Right ventricle myocardium inferior (tissue), 1 donor: ENCODE measurements around the gene ATG4D. TPM values are rescaled to one million over a fixed set of nuclear protein-coding genes. Genes with fewer than 3 reads are reported as not detected.
A peak's percentile ranks its signal among the peaks of the same experiment; 100 is the strongest.
"Not testable (repeated sequence)": the region's sequence is repeated elsewhere in the genome, so short reads cannot be mapped to it uniquely, and the experiment has no call there.

Source experiments
- ATAC-seq: fragments of 200-7000 bp; cut with Tn5 transposase; one replicate; pipeline ENCODE4 v1.9.1; 2020; ENCODE audit warnings: mild to moderate bottlenecking, moderate library complexity
- DNase-seq: peaks from one replicate; pipeline ENCODE4 v3.0.0; 2021; ENCODE audit errors: missing footprints
- intact Hi-C: fragments of 100-400 bp; cut with DNase I; formaldehyde crosslinking; loops from one replicate; pipeline ENCODE4 v1.11.0; 2022
- total RNA-seq: library from RNA; stranded (reverse); fragmentation: NEBNext Ultra II Directional; extraction: Animal tissue kit (Norgen Biotek cat#: 25700); gene quantifications from one replicate; pipeline ENCODE4 v1.2.1, GENCODE V29; 2021
- donor health status: DM: no; HTN: yes; CAD: no; lungs with severe emphysema.

Gene ATG4D
- total RNA-seq, 1 donor from 2014 or later = 47.6 TPM

DNA sequence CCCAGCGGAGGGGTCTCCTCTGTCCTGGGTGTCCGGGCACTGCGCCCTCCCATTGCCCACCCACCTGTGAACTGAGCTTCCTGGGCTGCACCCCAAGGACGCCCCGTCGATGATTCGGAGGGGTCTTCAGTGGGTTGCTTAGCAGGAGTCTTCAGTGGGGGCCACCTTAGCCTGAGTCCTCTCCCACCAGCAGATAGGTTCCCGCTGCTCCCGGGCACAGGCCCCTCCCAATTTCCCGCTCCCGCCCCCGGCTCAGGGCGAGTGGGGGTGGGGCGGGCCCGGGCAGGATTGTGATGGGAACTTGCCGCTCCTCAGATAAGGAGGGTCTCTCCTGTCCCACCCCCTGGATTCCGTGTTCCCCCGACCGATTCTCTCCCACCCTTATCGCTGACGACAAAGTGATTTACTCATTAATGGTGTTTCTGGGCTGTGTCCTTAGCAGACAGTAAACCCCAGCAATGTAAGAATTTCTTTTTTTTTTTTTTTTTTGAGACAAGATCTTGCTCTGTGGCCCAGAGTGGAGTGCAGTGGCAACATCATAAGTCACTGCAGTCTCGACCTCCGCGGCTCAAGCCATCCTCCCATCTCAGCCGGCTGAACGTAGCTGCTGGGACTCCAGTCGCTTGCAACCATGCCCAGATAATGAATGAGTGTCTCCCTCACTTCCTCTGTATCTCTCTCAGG, 25.8 kb upstream of the ATG4D start:
- no peak for DNase-seq
- intact Hi-C loops = no loop called here

DNA sequence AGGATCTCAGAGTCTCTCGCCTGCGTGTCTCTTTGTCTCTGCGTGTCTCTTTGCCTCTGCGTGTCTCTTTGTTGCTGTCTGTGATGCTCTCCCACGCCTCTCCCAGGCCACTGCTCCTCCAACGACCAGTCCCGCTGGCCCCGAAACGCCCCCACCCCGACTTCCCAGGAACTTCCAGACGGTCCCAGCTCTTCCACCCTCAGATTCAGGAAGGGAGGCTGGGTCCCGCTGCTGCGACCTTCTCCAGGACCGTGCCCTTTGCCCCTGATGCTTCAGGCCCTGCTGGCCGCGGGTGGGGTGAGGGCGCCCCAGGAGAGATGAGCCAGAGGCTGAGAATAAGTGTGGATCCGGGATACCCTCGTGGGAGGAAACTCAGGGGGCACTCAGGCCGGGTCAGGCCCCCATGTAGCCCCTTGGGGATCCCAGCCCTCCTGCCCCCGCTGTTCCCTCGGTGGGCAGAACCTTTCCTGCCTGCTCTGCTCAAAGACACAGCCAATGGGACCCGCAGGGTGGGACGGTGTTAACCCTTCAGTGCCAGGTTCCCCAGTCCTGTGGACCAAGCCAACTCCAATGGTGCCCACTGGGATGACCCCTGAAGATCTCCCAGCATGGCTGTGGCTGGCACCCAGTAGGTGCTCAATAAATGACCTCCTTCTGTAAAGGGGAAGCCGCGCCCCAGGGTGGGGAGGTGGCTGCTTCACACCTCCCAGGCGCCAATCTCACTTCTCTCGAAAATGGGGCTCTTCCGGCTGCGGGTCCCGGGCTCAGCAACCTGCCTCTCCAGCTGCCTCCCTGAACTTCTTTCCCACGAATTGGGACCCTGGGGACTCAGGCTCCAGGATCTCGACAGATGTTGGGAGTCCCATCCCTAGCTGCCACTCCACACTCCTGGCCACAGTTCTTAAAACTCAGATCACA, 25.0 kb upstream of the ATG4D start:
- ATAC-seq (peak; percentile 9), DNase-seq (no peak)
- intact Hi-C loops = no loop called here

More for the DNA sequence above, 25.8 kb upstream of the ATG4D start:
- peak; percentile 32 for ATAC-seq

DNA sequence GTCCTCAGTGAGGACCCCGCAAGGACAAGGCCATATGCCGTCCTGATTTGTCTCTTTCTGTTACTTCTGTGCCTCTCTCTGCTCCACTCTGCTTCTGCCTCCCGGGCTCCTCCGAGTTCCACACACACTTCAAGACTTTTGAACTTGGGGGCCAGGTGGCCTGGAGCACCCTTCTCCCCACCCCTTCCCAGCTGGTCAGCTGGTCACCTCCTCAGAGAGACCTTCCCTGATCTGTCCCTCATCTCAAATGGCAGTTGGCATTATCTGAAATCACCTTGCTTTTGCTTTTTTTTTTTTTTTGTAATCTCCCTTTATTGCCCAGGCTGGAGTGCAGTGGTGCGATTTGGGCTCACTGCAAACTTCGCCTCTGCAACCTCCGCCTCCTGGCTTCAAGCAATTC, 24.3 kb upstream of the ATG4D start:
- intact Hi-C loops = no loop called here
- no peak for DNase-seq
- no peak for ATAC-seq

DNA sequence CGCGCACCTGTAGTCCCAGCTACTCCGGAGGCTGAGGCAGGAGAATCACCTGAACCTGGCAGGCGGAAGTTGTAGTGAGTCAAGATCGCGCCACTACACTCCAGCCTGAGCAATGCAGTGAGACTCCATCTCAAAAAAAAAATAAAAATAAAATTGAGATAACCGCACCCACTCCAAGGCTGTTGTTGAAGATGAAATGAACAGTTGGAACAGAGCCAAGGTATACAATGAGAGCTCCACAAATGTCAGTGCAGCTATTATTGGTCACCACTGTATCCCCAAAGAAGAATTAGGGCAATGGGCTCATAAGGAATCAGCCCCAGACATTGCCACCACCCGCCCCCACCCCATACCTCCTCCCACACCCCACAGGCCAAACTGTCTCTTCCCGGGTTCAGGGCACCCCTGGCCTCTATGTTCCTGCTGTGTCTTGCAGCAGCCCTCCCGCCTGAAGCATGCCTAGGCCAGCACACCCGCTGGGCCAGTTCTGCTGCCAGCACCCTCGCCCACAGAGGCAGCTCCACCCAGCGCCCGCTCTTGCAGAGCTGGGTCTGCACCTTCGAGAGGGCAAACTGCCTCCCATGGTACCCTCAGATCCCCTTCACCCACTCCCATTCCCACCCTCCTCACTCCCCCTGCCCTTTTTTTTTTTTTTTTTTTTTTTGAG, 22.9 kb upstream of the ATG4D start:
- DNase-seq = no peak
- intact Hi-C loops = no loop called here

GRCh38 chr19:10521461-10522171, 22.1 kb upstream of the ATG4D start:
- ATAC-seq = no peak
- intact Hi-C loops = no loop called here
- DNase-seq = no peak

More for the DNA sequence above, 22.9 kb upstream of the ATG4D start:
- ATAC-seq = no peak

DNA sequence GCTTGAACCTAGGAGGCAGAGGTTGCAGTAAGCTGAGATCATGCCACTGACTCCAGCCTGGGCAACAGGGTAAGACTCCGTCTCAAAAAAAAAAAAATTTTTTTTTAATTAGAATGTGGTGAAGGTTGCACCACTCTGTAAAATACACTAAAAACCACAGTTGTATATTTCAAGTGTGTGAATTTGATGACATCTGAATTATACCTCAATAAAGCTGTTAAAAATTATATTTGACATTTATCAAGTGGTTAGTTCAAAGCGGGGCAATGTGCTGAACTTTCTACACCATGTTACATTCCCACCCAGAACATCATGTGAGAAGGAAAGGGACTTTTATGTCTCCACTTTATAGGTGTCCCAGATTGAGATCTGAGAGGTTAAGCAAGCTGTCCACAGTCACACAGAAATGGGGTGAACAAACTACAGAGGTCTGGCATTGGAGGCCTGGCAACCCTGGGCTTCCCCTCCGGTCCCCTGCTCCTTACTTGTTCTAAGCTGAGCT, 20.5 kb upstream of the ATG4D start:
- DNase-seq (no peak), ATAC-seq (no peak)
- intact Hi-C loops = no loop called here

DNA sequence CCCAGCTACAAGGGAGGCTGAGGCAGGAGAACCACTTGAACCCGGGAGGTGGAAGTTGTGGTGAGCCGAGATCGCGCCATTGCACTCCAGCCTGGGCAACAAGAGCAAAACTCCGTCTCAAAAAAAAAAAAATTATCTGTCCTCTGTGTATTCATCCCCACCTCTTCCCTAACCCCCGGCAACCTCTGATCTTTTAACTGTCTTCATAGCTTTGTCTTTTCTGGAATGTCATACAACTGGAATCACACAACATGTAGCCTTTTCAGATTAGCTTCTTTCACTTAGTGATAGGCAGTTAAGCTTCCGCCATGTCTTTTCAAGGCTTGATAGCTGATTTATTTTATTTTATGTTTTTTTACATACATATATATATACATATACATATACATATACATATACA, 18.1 kb upstream of the ATG4D start:
- intact Hi-C loops = no loop called here
- no peak for ATAC-seq
- DNase-seq = no peak

DNA sequence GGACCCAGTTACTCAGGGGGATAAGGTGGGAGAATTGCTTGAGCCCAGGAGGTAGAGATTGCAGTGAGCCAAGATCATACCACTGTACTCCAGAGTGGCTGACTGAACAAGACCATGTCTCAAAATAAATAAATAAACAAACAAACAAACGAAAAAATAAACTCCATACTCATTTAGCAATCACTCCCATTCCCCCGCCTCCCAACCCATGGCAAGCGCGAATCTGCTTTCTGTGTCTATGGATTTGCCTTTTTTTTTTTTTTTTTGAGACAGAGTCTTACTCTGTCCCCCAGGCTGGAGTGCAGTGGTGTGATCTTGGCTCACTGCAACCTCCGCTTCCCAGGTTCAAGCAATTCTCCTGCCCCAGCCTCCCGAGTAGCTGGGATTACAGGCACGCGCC, 16.8 kb upstream of the ATG4D start:
- DNase-seq, ATAC-seq, intact Hi-C loops: not testable (repeated sequence)

- DNase-seq = no peak
- no peak for ATAC-seq
- intact Hi-C loops = no loop called here
Measured at GRCh38 chr19:10532457-10532856, 11.2 kb upstream of the ATG4D start.

GRCh38 chr19:10533646-10534386, 9.9 kb upstream of the ATG4D start:
- intact Hi-C loops = no loop called here
- no peak for ATAC-seq
- DNase-seq = no peak

DNA sequence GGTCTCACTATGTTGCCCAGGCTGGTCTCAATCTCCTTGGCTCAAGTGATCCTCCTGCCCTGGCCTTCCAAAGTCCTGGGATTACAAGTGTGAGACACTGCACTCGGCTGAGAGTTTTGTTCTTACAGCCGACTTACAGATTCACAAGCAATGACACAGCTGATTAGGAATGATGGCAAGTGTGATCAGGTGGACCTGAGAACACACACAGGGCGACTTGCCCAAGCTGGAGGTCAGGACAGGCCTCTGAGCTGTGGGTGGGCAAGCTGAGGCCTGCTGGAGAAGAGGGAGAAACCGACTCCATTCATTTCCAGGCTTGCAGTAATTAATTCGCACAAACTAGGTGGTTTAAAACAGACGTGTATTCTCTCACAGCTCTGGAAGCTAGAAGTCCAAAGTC, 8.1 kb upstream of the ATG4D start:
- no peak for ATAC-seq
- intact Hi-C loops = no loop called here
- DNase-seq = no peak

DNA sequence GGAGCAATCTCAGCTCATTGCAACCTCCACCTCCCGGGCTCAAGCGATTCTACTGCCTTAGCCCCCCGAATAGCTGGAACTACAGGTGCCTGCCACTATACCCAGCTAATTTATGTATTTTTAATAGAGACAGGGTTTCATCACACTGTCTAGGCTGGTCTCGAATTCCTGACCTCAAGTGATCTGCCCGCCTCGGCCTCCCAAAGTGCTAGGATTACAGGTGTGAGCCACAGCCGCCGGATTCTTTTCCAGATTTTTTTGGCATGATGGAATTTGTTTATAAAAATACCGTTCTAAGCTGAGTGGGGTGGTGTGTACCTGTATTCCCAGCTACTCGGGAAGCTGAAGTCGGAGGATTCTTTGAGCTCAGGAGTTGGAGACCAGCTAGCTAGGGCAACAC, 6.0 kb upstream of the ATG4D start:
- intact Hi-C loops = no loop called here
- no peak for ATAC-seq

GRCh38 chr19:10538204-10538983, 5.3 kb upstream of the ATG4D start:
- ATAC-seq (no peak), DNase-seq (no peak)
- intact Hi-C loops = no loop called here

More for the DNA sequence above, 6.0 kb upstream of the ATG4D start:
- DNase-seq = no peak

DNA sequence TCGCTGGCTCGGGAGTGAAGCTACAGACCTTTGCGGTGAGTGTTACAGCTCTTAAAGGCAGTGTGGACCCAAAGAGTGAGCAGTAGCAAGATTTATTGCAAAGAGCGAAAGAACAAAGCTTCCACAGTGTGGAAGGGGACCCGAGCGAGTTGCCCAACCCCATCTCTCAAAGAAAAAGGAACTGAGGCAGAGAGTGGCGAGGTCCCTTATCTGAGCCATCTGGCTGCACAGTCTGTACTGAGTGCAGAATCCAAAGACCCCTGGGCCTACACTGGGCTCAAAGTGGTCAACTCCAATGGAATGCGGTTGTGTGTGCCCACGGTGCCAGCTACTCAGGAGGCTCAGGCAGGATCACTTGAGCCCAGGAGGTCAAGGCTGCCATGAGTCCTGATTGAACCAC, 4.7 kb upstream of the ATG4D start:
- intact Hi-C loops, ATAC-seq, DNase-seq: not testable (repeated sequence)

- no peak for ATAC-seq
- intact Hi-C loops = no loop called here
- DNase-seq = no peak
Measured at GRCh38 chr19:10543059-10543419, 665 bp upstream of the ATG4D start.

DNA sequence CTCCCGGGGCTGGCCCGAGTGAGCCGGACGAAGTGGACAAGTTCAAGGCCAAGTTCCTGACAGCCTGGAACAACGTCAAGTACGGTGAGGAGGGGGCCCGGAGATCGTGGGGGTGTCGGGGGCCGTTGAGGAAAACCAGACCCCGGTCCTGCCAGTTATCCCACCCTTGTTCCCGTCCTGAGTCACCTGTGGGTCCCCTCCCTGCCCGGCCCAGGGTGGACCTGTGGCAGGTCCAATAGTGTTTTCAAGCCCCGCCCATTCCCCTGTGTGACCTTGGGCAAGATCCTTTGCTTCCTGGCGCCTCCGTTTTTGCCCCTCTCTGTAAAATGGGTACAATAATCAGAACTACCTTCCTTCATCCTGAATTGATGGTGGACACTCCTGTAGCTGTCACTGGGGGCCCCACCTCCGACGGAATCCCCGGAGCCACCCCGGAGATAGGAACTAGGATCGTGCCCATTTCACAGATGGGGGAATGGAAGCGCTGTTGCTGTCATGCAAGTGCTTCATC, 593 bp downstream of the ATG4D start:
- ATAC-seq (peak; percentile 33), DNase-seq (no peak)
- intact Hi-C loops = loop anchor here (2.0 kb wide), 1 partner anchor 21 kb away; no protein-coding TSS in a partner anchor

DNA sequence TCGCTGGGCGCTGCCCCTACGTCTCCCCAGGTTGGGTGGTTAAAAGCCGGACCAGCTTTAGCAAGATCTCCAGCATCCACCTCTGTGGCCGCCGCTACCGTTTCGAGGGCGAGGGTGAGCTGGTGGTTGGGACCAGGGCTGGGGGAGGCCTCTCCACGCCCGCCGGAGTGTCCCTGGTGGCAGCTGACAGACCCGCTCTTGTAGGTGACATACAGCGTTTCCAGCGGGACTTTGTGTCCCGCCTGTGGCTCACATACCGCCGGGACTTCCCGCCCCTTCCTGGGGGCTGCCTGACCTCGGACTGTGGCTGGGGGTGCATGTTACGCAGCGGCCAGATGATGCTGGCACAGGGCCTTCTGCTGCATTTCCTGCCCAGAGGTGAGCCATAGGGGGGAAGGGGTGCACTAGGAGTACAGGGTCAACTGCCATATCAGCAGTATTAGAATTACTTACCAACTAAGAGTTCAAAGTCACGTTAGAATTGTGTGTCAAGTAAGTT, 1.1 kb downstream of the ATG4D start:
- ATAC-seq = no peak
- DNase-seq = no peak
- intact Hi-C loops = loop anchor here (2.0 kb wide), 1 partner anchor 20 kb away; no protein-coding TSS in a partner anchor
